BJ (cell line): ENCODE data around the gene NUP205. TPM values are rescaled to one million over a fixed set of nuclear protein-coding genes. Genes with fewer than 3 reads are reported as not detected.

Source experiments
- CTCF ChIA-PET: fragments of 350-600 bp; formaldehyde crosslinking; extraction: SDS; loops from one replicate; lab custom pipeline; 2021; ENCODE audit warnings: antibody characterized with exemption, inconsistent platforms; lab: Yijun Ruan, JAX
- POLR2A ChIA-PET: fragments of 300-600 bp; sonication (Branson Sonifier 250); formaldehyde crosslinking; extraction: SDS; loops from one replicate; lab custom pipeline; 2021; ENCODE audit warnings: antibody characterized with exemption; lab: Charles Lee
- DNase-seq: peaks from one replicate; pipeline ENCODE4 v3.0.0-alpha.2; 2011; ENCODE audit warnings: low read depth
- H3K27me3 ChIP-seq: 2 replicates; pipeline ENCODE4 v1.6.0; 2011; ENCODE audit warnings: low read length; ENCODE audit not compliant: control insufficient read depth, insufficient read depth
- H3K36me3 ChIP-seq: 2 replicates; pipeline ENCODE4 v1.5.1; 2011; ENCODE audit warnings: low read length; ENCODE audit not compliant: control insufficient read depth, insufficient read depth
- H3K4me3 ChIP-seq: 2 replicates; pipeline ENCODE4 v1.5.1; 2011; ENCODE audit warnings: low read depth, mild to moderate bottlenecking, control low read depth, low read length
- polyA plus RNA-seq: library from polyadenylated mRNA; depleted of rRNA; stranded (reverse); fragments of >200 nt; gene quantifications from 2 replicates; pipeline ENCODE4 v1.2.3, GENCODE V29; 2011
- TF ChIP-seq, protein P1 (sequence below): IDR thresholded peaks from 2 replicates; pipeline ENCODE4 v1.5.1; 2011; ENCODE audit warnings: low read depth, mild to moderate bottlenecking, control low read depth, inconsistent platforms, low read length, moderate library complexity; ENCODE audit not compliant: insufficient read depth

NUP205 gene
- polyA plus RNA-seq, 1 experiment = 27.2 TPM

DNA sequence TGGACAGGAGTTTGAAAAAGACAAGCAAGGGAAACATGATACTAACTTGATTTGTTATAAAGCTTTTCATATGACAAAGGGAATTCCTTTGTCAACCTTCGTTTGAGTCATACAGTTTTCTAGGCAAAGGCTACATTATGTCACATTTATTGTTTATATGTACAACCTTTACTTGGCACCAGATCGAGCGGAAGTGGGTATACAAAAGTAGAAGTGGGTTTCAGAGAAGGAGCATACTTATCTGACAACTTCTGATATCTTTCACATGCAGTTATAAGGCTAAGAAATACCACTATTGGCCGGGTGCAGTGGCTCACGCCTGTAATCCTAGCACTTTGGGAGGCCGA is 115.6 kb downstream of the NUP205 start:
- no peak for DNase-seq
- H3K27me3 ChIP-seq = no peaks in the 10 kb centered on the region
- CTCF ChIA-PET = interaction anchor here (0.5 to 8.5 kb wide), 29 partner anchors 10 to 1049 kb away, joined by 3 to 112 read pairs (median 4); partner anchors contain the start of gene STMP1
- TF ChIP-seq, protein P1, sequence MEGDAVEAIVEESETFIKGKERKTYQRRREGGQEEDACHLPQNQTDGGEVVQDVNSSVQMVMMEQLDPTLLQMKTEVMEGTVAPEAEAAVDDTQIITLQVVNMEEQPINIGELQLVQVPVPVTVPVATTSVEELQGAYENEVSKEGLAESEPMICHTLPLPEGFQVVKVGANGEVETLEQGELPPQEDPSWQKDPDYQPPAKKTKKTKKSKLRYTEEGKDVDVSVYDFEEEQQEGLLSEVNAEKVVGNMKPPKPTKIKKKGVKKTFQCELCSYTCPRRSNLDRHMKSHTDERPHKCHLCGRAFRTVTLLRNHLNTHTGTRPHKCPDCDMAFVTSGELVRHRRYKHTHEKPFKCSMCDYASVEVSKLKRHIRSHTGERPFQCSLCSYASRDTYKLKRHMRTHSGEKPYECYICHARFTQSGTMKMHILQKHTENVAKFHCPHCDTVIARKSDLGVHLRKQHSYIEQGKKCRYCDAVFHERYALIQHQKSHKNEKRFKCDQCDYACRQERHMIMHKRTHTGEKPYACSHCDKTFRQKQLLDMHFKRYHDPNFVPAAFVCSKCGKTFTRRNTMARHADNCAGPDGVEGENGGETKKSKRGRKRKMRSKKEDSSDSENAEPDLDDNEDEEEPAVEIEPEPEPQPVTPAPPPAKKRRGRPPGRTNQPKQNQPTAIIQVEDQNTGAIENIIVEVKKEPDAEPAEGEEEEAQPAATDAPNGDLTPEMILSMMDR = no peak
- H3K4me3 ChIP-seq = no peak overlapping the region
- 0 out of 2 replicates have a peak, but pooled peaks cover 3% of the 10 kb centered on the region for H3K36me3 ChIP-seq
- POLR2A ChIA-PET = interaction anchor here (0.6 kb wide), 3 partner anchors 9 to 66 kb away, joined by 3 to 12 read pairs (median 4); no protein-coding TSS in a partner anchor

GRCh38 chr7:135678612-135679575 is 121.2 kb downstream of the NUP205 start:
- Histone ChIP-seq H3K36me3 (peaks cover 4% of the 10 kb centered on the region; the same call in 1 of the 2 replicates), H3K4me3 (no peak overlapping the region), H3K27me3 (no peaks in the 10 kb centered on the region)
- peak; percentile 61 for DNase-seq
- TF ChIP-seq, protein P1 = no peak
- CTCF ChIA-PET = interaction anchor here (1.2 to 1.9 kb wide), 2 partner anchors 32 to 119 kb away, joined by 3 to 6 read pairs; no protein-coding TSS in a partner anchor
- POLR2A ChIA-PET = no interaction called here

- DNase-seq = no peak
- Histone ChIP-seq H3K4me3 (no peak overlapping the region), H3K36me3 (peaks cover 3% of the 10 kb centered on the region; the same call in 1 of the 2 replicates), H3K27me3 (no peaks in the 10 kb centered on the region)
- CTCF ChIA-PET = interaction anchor here (0.6 to 5.4 kb wide), 3 partner anchors 9 to 90 kb away, joined by 3 to 39 read pairs (median 6); no protein-coding TSS in a partner anchor
- TF ChIP-seq, protein P1 = no peak
- POLR2A ChIA-PET = no interaction called here
Observed at GRCh38 chr7:135681762-135682161, 124.0 kb downstream of the NUP205 start.

- TF ChIP-seq, protein P1 = no peak
- H3K27me3 ChIP-seq = no peaks in the 10 kb centered on the region
- no peak for DNase-seq
- CTCF ChIA-PET = interaction anchor here (0.6 to 5.4 kb wide), 3 partner anchors 9 to 90 kb away, joined by 3 to 39 read pairs (median 6); no protein-coding TSS in a partner anchor
- POLR2A ChIA-PET = no interaction called here
- peaks cover 3% of the 10 kb centered on the region for H3K36me3 ChIP-seq
- H3K4me3 ChIP-seq = no peak overlapping the region
Observed at GRCh38 chr7:135682191-135682590, 124.5 kb downstream of the NUP205 start.

GRCh38 chr7:135683609-135684008 is 125.9 kb downstream of the NUP205 start:
- Histone ChIP-seq H3K36me3 (peaks cover 1% of the 10 kb centered on the region), H3K4me3 (no peak overlapping the region), H3K27me3 (no peaks in the 10 kb centered on the region)
- TF ChIP-seq, protein P1 = no peak
- ChIA-PET POLR2A (no interaction called here), CTCF (interaction anchor here (5.4 kb wide), 1 partner anchor 11 kb away, joined by 39 read pairs; no protein-coding TSS in a partner anchor)
- no peak for DNase-seq
